PFSK-1 (cell line): ENCODE measurements around the gene IKZF3.

ENCODE experiments used
- POLR2AphosphoS5 ChIP-seq: IDR thresholded peaks from 2 replicates; pipeline ENCODE4 v1.6.1; 2012; ENCODE audit warnings: low read depth, mild to moderate bottlenecking, control low read depth, low read length, moderate library complexity
- TAF1 ChIP-seq: IDR thresholded peaks from 2 replicates; pipeline ENCODE4 v1.6.1; 2012; ENCODE audit warnings: low read length, control low read depth, borderline replicate concordance; ENCODE audit not compliant: insufficient read depth

DNA sequence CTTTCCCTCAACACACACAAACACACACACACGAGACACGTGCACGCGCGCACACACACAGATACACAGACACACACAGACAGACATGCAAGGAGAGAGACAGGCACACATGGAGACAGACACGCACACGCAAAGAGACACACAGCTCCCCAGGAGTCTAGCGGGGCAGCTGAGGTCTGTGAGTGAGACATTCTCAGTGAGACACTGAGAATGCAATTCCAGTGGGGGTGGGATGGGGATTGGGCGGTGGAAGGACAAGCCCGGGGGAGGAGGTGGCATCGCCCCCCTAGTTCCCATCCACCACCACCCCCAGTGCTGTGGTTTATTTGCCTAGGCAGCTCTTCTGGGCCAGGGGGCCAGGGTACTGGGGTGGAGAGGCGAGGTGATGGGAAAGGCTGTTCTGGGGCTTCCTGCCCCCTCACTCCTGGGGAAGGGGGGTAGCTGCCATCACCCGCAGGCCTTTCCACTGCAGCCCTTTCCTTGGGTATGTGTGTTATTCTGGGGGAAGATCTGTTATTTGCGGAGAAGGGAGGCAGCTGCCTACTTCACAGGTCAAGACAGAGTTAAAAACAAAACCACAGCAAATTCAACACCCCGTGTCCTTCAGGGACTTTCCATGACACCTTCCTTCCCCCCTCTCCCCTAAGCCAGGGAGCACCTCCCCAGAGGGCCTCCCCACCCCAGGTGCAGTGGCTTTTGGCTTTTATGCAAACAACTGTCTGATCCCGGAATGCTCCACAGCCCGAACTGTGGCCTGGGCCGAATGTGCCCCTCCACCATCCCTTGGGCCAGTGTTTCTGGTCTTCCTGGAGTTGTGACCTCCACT, 108.3 kb downstream of the IKZF3 start:
- TF ChIP-seq POLR2AphosphoS5 (no peak), TAF1 (no peak)
